Astrocyte (in vitro differentiated cells and primary cell): ENCODE data around the gene PEX11B. TPM values are rescaled to one million over a fixed set of nuclear protein-coding genes. Genes with fewer than 3 reads are reported as not detected.
"Not testable (repeated sequence)": the region's sequence is repeated elsewhere in the genome, so short reads cannot be mapped to it uniquely, and the experiment has no call there.

Experiments
- DNase-seq: peaks from one replicate; pipeline ENCODE4 v3.0.0-alpha.2; 2010; ENCODE audit warnings: low read depth
- FAIRE-seq: peaks from 2 replicates; lab custom pipeline; 2011; peaks lifted over from hg19 to GRCh38; lab: Jason Lieb, UNC
- H2AFZ ChIP-seq: 2 replicates; pipeline ENCODE4 v1.6.0; 2012; ENCODE audit warnings: low read depth, low read length, inconsistent platforms
- H3K27ac ChIP-seq: 2 replicates; pipeline ENCODE4 v1.5.1; 2011; ENCODE audit warnings: low read depth, low read length, inconsistent platforms
- H3K27me3 ChIP-seq: 2 replicates; pipeline ENCODE4 v1.6.0; 2011; ENCODE audit warnings: low read length, inconsistent platforms; ENCODE audit not compliant: insufficient read depth
- H3K36me3 ChIP-seq: 2 replicates; pipeline ENCODE4 v1.5.1; 2011; ENCODE audit warnings: low read length, inconsistent platforms; ENCODE audit not compliant: insufficient read depth
- H3K4me1 ChIP-seq: 2 replicates; pipeline ENCODE4 v1.5.1; 2011; ENCODE audit warnings: low read length, inconsistent platforms; ENCODE audit not compliant: insufficient read depth
- H3K4me2 ChIP-seq: 2 replicates; pipeline ENCODE4 v1.6.0; 2012; ENCODE audit warnings: low read length, inconsistent platforms
- H3K4me3 ChIP-seq: 2 replicates; pipeline ENCODE4 v1.5.1; 2011; ENCODE audit warnings: low read depth, mild to moderate bottlenecking, low read length, inconsistent platforms; ENCODE audit not compliant: insufficient read depth
- H3K79me2 ChIP-seq: 2 replicates; pipeline ENCODE4 v1.6.0; 2012; ENCODE audit warnings: mild to moderate bottlenecking, low read length, inconsistent platforms; ENCODE audit not compliant: insufficient read depth
- H3K9ac ChIP-seq: 2 replicates; pipeline ENCODE4 v1.6.0; 2012; ENCODE audit warnings: mild to moderate bottlenecking, low read length, inconsistent platforms
- H3K9me3 ChIP-seq: 2 replicates; pipeline ENCODE4 v1.5.1; 2012; ENCODE audit warnings: low read depth, mild to moderate bottlenecking, low read length, inconsistent platforms; ENCODE audit not compliant: insufficient read depth
- H4K20me1 ChIP-seq: 2 replicates; pipeline ENCODE4 v1.6.0; 2012; ENCODE audit warnings: low read length, inconsistent platforms; ENCODE audit not compliant: insufficient read depth
- H3K27ac Mint-ChIP-seq: one replicate; pipeline ENCODE4 v1.8.0; 2021; ENCODE audit warnings: mild to moderate bottlenecking, mixed read lengths; ENCODE audit not compliant: unreplicated experiment
- H3K27me3 Mint-ChIP-seq: one replicate; pipeline ENCODE4 v1.8.0; 2021; ENCODE audit warnings: low read depth, mixed read lengths; ENCODE audit not compliant: unreplicated experiment
- H3K36me3 Mint-ChIP-seq: one replicate; pipeline ENCODE4 v1.8.0; 2021; ENCODE audit warnings: low read depth, mixed read lengths; ENCODE audit not compliant: unreplicated experiment
- H3K4me1 Mint-ChIP-seq: one replicate; pipeline ENCODE4 v1.8.0; 2021; ENCODE audit warnings: low read depth, mixed read lengths; ENCODE audit not compliant: unreplicated experiment
- H3K4me3 Mint-ChIP-seq: one replicate; pipeline ENCODE4 v1.8.0; 2021; ENCODE audit warnings: mild to moderate bottlenecking, moderate library complexity, mixed read lengths; ENCODE audit not compliant: unreplicated experiment
- H3K9me3 Mint-ChIP-seq: one replicate; pipeline ENCODE4 v1.8.0; 2021; ENCODE audit warnings: mild to moderate bottlenecking, mixed read lengths; ENCODE audit not compliant: unreplicated experiment
- EZH2 ChIP-seq: IDR thresholded peaks from 2 replicates; pipeline ENCODE4 v1.6.1; 2012; ENCODE audit warnings: mild to moderate bottlenecking, low read length, inconsistent platforms; ENCODE audit not compliant: insufficient read depth
- total RNA-seq: library from RNA; stranded (reverse); gene quantifications from 2 replicates; pipeline ENCODE4 v1.2.1, GENCODE V29; 2021
- TF ChIP-seq, protein P1 (sequence below): IDR thresholded peaks from 2 replicates; pipeline ENCODE4 v1.5.1; 2011; ENCODE audit warnings: low read depth, mild to moderate bottlenecking, inconsistent platforms, low read length, moderate library complexity; ENCODE audit not compliant: insufficient read depth

PEX11B gene
- total RNA-seq, 1 donor from 2014 or later: 20.7 TPM

DNA sequence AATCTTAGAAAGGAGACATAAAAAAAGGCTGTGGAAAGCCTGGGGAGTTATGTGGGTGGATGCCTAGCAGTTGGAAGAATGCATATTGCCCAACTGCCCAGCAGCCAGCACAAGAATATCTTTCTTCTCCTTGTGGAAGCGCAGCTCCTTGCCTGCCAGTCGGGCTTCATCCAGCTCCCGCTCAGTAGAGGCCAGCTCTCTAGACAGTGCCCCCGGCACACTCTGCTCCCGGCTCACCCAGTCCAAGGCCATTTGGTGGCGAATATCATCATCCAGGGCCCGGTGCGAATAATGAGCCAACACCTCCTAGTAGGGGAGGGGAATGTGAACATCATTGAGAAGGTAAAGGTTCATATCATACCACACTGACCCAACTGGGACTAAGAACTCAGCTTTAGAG is 17.7 kb upstream of the PEX11B start:
- H3K9me3 ChIP-seq: no peaks in the 10 kb centered on the region
- DNase-seq (no peak), FAIRE-seq (no peak)
- H3K27ac Mint-ChIP-seq: no peak overlapping the region
- H4K20me1 ChIP-seq: no peaks in the 10 kb centered on the region
- peaks cover 15% of the 10 kb centered on the region for H3K36me3 ChIP-seq
- no peaks in the 10 kb centered on the region for H3K9me3 Mint-ChIP-seq
- no peak overlapping the region for H3K9ac ChIP-seq
- H3K4me1 Mint-ChIP-seq: peaks cover 3% of the 10 kb centered on the region
- H3K79me2 ChIP-seq: no peaks in the 10 kb centered on the region
- H3K4me3 Mint-ChIP-seq: no peak overlapping the region
- TF ChIP-seq, protein P1, sequence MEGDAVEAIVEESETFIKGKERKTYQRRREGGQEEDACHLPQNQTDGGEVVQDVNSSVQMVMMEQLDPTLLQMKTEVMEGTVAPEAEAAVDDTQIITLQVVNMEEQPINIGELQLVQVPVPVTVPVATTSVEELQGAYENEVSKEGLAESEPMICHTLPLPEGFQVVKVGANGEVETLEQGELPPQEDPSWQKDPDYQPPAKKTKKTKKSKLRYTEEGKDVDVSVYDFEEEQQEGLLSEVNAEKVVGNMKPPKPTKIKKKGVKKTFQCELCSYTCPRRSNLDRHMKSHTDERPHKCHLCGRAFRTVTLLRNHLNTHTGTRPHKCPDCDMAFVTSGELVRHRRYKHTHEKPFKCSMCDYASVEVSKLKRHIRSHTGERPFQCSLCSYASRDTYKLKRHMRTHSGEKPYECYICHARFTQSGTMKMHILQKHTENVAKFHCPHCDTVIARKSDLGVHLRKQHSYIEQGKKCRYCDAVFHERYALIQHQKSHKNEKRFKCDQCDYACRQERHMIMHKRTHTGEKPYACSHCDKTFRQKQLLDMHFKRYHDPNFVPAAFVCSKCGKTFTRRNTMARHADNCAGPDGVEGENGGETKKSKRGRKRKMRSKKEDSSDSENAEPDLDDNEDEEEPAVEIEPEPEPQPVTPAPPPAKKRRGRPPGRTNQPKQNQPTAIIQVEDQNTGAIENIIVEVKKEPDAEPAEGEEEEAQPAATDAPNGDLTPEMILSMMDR: no peak
- TF ChIP-seq EZH2: no peak
- no peak overlapping the region for H3K4me2 ChIP-seq
- no peak overlapping the region for H3K4me3 ChIP-seq
- H3K36me3 Mint-ChIP-seq: peaks cover 8% of the 10 kb centered on the region
- H2AFZ ChIP-seq: no peak overlapping the region
- H3K27ac ChIP-seq: no peak overlapping the region
- no peaks in the 10 kb centered on the region for H3K27me3 ChIP-seq
- no peaks in the 10 kb centered on the region for H3K4me1 ChIP-seq
- no peaks in the 10 kb centered on the region for H3K27me3 Mint-ChIP-seq

DNA sequence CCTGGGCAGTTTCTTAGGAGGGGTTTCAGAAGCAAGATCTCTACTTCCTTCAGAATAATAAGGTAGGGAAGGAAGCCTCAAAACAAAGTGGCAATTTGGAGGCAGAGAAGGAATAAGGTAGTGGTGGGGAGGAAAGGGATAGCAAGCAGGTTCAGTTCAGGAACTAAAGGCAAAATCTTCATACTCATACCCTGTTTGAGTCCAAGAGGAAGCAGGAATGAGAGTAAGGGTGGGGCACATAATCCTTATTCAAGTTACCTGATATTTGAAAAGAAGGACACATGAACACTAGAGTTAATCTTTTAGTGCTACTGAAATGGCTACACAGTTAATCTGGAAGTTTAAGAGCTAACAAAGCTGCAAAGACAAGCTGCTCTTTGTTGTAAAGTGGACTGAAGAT is 17.2 kb upstream of the PEX11B start:
- no peak for TF ChIP-seq EZH2
- TF ChIP-seq, protein P1: no peak
- no peaks in the 10 kb centered on the region for H4K20me1 ChIP-seq
- no peak overlapping the region for H3K27ac ChIP-seq
- no peak for DNase-seq
- no peaks in the 10 kb centered on the region for H3K4me1 ChIP-seq
- H3K79me2 ChIP-seq: no peaks in the 10 kb centered on the region
- no peak overlapping the region for H3K4me2 ChIP-seq
- no peaks in the 10 kb centered on the region for H3K27me3 ChIP-seq
- H3K9me3 ChIP-seq: no peaks in the 10 kb centered on the region
- H3K36me3 Mint-ChIP-seq: peaks cover 8% of the 10 kb centered on the region
- no peak overlapping the region for H3K27ac Mint-ChIP-seq
- H3K9me3 Mint-ChIP-seq: no peaks in the 10 kb centered on the region
- H3K9ac ChIP-seq: no peak overlapping the region
- H3K27me3 Mint-ChIP-seq: no peaks in the 10 kb centered on the region
- H3K4me1 Mint-ChIP-seq: peaks cover 3% of the 10 kb centered on the region
- H3K4me3 Mint-ChIP-seq: no peak overlapping the region
- FAIRE-seq: no peak
- H3K4me3 ChIP-seq: no peak overlapping the region
- H3K36me3 ChIP-seq: peaks cover 15% of the 10 kb centered on the region
- H2AFZ ChIP-seq: no peak overlapping the region

DNA sequence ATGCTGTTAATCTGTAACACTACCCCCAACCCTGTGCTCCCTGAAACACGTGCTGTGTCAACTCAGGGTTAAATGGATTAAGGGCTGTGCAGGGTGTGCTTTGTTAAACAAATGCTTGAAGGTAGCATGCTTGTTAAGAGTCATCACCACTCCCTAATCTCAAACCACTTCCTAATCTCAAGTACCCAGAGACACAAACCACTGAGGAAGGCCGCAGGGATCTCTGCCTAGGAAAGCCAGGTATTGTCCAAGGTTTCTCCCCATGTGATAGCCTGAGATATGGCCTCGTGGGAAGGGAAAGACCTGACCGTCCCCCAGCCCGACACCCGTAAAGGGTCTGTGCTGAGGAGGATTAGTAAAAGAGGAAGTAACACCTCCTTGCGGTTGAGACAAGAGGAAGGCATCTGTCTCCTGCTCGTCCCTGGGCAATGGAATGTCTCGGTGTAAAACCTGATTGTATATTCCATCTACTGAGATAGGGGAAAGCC is 14.0 kb upstream of the PEX11B start:
- not testable (repeated sequence) for H3K4me3 Mint-ChIP-seq, H3K4me1 ChIP-seq, H3K27ac Mint-ChIP-seq, H4K20me1 ChIP-seq, H3K27me3 ChIP-seq, H3K9ac ChIP-seq, H3K4me3 ChIP-seq, DNase-seq, H3K9me3 Mint-ChIP-seq, H2AFZ ChIP-seq, H3K9me3 ChIP-seq, H3K4me1 Mint-ChIP-seq, FAIRE-seq, H3K4me2 ChIP-seq, H3K27me3 Mint-ChIP-seq, H3K36me3 Mint-ChIP-seq, H3K79me2 ChIP-seq, H3K27ac ChIP-seq
- H3K36me3 ChIP-seq: peaks cover 12% of the 10 kb centered on the region
